ENCODE results near the gene CLRN1. TPM values are rescaled to one million over a fixed set of nuclear protein-coding genes. Genes with fewer than 3 reads are reported as not detected.

CLRN1 gene
- total RNA-seq, 2 experiments from 2014 or later, result not detected

DNA sequence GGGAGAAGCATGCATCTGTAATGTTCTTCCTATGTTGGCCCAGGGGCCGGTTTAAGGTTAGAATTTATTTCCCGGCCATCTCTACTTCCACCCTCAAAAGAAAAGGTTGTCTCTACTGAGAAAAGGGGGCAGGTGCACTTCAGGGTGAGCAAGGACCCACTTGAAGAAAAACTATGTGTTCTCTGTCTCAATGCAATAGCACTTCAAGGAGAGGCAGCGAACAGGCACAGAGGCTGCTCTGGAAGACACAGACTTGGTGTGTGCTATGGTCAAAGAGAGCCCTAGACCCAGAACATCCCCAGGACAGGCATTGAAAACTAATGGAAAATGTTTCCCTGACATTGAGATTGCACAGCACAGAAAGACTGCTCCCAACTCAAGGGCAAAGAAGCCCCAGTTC is 74.9 kb downstream of the CLRN1 start:
- intact Hi-C loops (cut with micrococcal nuclease; ENCODE audit: unreplicated experiment), result no loop called here
- Histone ChIP-seq H3K4me1 (ENCODE audit: insufficient read depth, low read length, poor library complexity, severe bottlenecking) (no peaks in the 10 kb centered on the region), H3K27ac (ENCODE audit: low read depth, low read length, poor library complexity, severe bottlenecking) (no peak overlapping the region), H3K4me2 (ENCODE audit: low read length) (no peak overlapping the region), H3K9me3 (ENCODE audit: low read length) (no peaks in the 10 kb centered on the region), H4K20me1 (ENCODE audit: insufficient read depth, low read length) (no peaks in the 10 kb centered on the region), H2AFZ (ENCODE audit: low read length) (no peak overlapping the region), H3K4me3 (ENCODE audit: low read depth, low read length, poor library complexity, severe bottlenecking) (no peak overlapping the region), H3K36me3 (ENCODE audit: insufficient read depth, low read length) (no peaks in the 10 kb centered on the region), H3K79me2 (ENCODE audit: insufficient read depth, low read depth, low read length) (no peaks in the 10 kb centered on the region), H3K9me2 (ENCODE audit: insufficient read depth, low read length) (no peaks in the 10 kb centered on the region)
- TF ChIP-seq, protein P1, sequence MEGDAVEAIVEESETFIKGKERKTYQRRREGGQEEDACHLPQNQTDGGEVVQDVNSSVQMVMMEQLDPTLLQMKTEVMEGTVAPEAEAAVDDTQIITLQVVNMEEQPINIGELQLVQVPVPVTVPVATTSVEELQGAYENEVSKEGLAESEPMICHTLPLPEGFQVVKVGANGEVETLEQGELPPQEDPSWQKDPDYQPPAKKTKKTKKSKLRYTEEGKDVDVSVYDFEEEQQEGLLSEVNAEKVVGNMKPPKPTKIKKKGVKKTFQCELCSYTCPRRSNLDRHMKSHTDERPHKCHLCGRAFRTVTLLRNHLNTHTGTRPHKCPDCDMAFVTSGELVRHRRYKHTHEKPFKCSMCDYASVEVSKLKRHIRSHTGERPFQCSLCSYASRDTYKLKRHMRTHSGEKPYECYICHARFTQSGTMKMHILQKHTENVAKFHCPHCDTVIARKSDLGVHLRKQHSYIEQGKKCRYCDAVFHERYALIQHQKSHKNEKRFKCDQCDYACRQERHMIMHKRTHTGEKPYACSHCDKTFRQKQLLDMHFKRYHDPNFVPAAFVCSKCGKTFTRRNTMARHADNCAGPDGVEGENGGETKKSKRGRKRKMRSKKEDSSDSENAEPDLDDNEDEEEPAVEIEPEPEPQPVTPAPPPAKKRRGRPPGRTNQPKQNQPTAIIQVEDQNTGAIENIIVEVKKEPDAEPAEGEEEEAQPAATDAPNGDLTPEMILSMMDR (conservative IDR thresholded peaks at IDR 0.05; ENCODE audit: low read length), result no peak
- TF ChIP-seq EZH2phosphoT487 (IDR thresholded peaks at IDR 0.05; ENCODE audit: borderline replicate concordance, low read depth, low read length), result no peak
- CTCF ChIA-PET (ENCODE audit: unreplicated experiment), result no interaction called here
- no TSS peak for BruUV-seq (replicated peaks)
- POLR2A ChIA-PET, result no interaction called here
- DNase-seq (ENCODE audit: low spot score), result no peak

DNA sequence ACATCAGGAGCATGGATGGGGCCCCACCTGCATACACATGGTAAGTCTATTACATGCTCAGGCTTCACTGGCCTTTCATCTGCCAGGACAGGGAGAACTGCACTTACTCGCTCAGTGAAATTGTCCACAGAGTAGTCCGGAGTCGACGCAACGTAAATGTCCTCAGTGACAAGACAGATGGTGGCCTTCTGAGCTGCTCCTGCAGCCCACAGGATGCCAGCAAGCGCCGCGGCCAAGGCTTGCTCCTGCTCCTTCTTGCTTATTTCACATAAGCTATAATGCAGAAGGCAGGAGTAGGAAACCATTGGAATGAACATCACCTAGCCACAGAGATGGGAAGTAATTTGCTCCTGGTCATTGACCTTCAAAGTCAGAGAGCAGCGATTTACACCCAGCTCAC is 81.7 kb downstream of the CLRN1 start:
- POLR2A ChIA-PET, result interaction anchor here (0.6 kb wide), 1 partner anchor 17 kb away, joined by 5 read pairs; no protein-coding TSS in a partner anchor

DNA sequence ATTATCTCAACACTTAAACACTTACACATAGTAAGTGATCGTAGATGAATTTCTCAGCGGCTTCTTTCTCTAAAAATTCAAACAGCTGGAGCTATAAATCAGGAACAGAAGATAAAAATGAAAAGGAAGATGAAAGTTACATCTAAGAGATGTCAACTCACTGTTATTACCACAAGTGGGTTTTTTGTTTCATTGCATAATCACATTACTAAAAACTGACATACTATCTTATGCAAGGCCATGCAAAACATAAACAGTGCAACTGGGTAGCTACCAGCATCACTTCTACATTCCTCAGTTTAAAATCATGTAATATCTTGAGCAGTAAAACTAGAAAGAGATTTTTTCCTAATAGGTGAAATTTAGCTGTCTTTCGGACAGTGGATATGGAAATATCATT is 82.2 kb downstream of the CLRN1 start:
- POLR2A ChIA-PET, result interaction anchor here (0.6 kb wide), 1 partner anchor 17 kb away, joined by 5 read pairs; no protein-coding TSS in a partner anchor
- H4K20me1 ChIP-seq (ENCODE audit: insufficient read depth, low read length), result no peaks in the 10 kb centered on the region
- no peaks in the 10 kb centered on the region for H3K9me3 ChIP-seq (ENCODE audit: low read length)
- BruUV-seq (replicated peaks), result no TSS peak
- no peak overlapping the region for H3K4me3 ChIP-seq (ENCODE audit: low read depth, low read length, poor library complexity, severe bottlenecking)
- CTCF ChIA-PET (ENCODE audit: unreplicated experiment), result no interaction called here
- H3K36me3 ChIP-seq (ENCODE audit: insufficient read depth, low read length), result no peaks in the 10 kb centered on the region
- intact Hi-C loops (cut with micrococcal nuclease; ENCODE audit: unreplicated experiment), result no loop called here
- no peak for DNase-seq (ENCODE audit: low spot score)
- TF ChIP-seq, protein P1 (conservative IDR thresholded peaks at IDR 0.05; ENCODE audit: low read length), result no peak
- no peak for TF ChIP-seq EZH2phosphoT487 (IDR thresholded peaks at IDR 0.05; ENCODE audit: borderline replicate concordance, low read depth, low read length)
- H3K9me2 ChIP-seq (ENCODE audit: insufficient read depth, low read length), result no peaks in the 10 kb centered on the region
- H3K27ac ChIP-seq (ENCODE audit: low read depth, low read length, poor library complexity, severe bottlenecking), result no peak overlapping the region
- H3K4me2 ChIP-seq (ENCODE audit: low read length), result no peak overlapping the region
- no peak overlapping the region for H2AFZ ChIP-seq (ENCODE audit: low read length)
- no peaks in the 10 kb centered on the region for H3K79me2 ChIP-seq (ENCODE audit: insufficient read depth, low read depth, low read length)
- no peaks in the 10 kb centered on the region for H3K4me1 ChIP-seq (ENCODE audit: insufficient read depth, low read length, poor library complexity, severe bottlenecking)

More for the DNA sequence above, 81.7 kb downstream of the CLRN1 start:
- no peaks in the 10 kb centered on the region for H3K9me2 ChIP-seq (ENCODE audit: insufficient read depth, low read length)
- intact Hi-C loops (cut with micrococcal nuclease; ENCODE audit: unreplicated experiment), result no loop called here
- no peak overlapping the region for H3K4me3 ChIP-seq (ENCODE audit: low read depth, low read length, poor library complexity, severe bottlenecking)
- no peaks in the 10 kb centered on the region for H3K36me3 ChIP-seq (ENCODE audit: insufficient read depth, low read length)
- no peaks in the 10 kb centered on the region for H3K9me3 ChIP-seq (ENCODE audit: low read length)
- H3K79me2 ChIP-seq (ENCODE audit: insufficient read depth, low read depth, low read length), result no peaks in the 10 kb centered on the region
- no peak for DNase-seq (ENCODE audit: low spot score)
- H3K4me1 ChIP-seq (ENCODE audit: insufficient read depth, low read length, poor library complexity, severe bottlenecking), result no peaks in the 10 kb centered on the region
- H3K27ac ChIP-seq (ENCODE audit: low read depth, low read length, poor library complexity, severe bottlenecking), result no peak overlapping the region
- no TSS peak for BruUV-seq (replicated peaks)
- CTCF ChIA-PET (ENCODE audit: unreplicated experiment), result no interaction called here
- no peak overlapping the region for H2AFZ ChIP-seq (ENCODE audit: low read length)
- no peak for TF ChIP-seq EZH2phosphoT487 (IDR thresholded peaks at IDR 0.05; ENCODE audit: borderline replicate concordance, low read depth, low read length)
- TF ChIP-seq, protein P1 (conservative IDR thresholded peaks at IDR 0.05; ENCODE audit: low read length), result no peak
- no peaks in the 10 kb centered on the region for H4K20me1 ChIP-seq (ENCODE audit: insufficient read depth, low read length)
- H3K4me2 ChIP-seq (ENCODE audit: low read length), result no peak overlapping the region
